GM10266 (cell line): ENCODE data around the gene PNPLA7.
A peak's percentile ranks its signal among the peaks of the same experiment; 100 is the strongest.

Source experiments
- DNase-seq: peaks from one replicate; pipeline ENCODE4 v3.0.0; 2012; ENCODE audit errors: extremely low spot score
- TF ChIP-seq, protein P1 (sequence below): IDR thresholded peaks from 2 replicates; pipeline ENCODE4 v1.5.1; 2012; ENCODE audit warnings: mild to moderate bottlenecking, low read depth; ENCODE audit not compliant: control insufficient read depth, insufficient read depth; ENCODE audit errors: missing control alignments

The PNPLA7 gene

DNA sequence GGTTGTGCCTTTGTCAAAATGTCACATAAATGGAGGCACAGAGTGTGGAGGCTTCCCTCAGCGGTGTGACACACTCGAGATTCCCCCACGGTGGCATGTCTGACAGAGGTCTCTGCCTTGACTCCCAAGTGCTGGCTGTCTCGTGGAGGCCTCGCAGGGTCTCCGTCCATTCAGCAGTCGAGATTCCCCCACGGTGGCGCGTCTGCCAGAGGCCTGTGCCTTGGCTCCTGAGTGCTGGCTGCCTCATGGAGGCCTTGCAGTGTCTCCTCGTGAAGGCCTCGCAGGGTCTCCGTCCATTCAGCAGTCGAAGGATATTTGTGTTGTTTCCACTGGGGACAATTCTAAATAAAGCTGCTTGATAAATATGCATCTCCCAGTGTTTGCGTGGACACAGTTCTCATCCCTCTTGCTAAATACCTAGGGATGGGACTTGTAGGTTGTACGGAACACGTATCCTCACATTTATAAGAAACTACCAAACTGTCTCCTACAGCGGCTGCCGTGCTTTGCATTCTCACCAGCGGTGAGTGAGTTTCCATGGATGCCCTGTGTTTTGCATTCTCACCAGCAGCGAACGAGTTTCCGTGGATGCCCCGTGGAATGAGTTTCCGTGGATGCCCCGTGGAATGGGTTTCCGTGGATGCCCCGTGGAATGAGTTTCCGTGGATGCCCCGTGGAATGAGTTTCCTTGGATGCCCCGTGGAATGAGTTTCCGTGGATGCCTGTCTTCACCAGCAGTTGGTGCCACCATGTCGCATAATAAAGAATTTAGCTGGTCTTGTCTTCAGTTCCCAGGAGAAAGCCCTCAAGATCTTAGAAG lies 25.8 kb downstream of the PNPLA7 start:
- no peak for DNase-seq
- TF ChIP-seq, protein P1, sequence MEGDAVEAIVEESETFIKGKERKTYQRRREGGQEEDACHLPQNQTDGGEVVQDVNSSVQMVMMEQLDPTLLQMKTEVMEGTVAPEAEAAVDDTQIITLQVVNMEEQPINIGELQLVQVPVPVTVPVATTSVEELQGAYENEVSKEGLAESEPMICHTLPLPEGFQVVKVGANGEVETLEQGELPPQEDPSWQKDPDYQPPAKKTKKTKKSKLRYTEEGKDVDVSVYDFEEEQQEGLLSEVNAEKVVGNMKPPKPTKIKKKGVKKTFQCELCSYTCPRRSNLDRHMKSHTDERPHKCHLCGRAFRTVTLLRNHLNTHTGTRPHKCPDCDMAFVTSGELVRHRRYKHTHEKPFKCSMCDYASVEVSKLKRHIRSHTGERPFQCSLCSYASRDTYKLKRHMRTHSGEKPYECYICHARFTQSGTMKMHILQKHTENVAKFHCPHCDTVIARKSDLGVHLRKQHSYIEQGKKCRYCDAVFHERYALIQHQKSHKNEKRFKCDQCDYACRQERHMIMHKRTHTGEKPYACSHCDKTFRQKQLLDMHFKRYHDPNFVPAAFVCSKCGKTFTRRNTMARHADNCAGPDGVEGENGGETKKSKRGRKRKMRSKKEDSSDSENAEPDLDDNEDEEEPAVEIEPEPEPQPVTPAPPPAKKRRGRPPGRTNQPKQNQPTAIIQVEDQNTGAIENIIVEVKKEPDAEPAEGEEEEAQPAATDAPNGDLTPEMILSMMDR, result no peak

DNA sequence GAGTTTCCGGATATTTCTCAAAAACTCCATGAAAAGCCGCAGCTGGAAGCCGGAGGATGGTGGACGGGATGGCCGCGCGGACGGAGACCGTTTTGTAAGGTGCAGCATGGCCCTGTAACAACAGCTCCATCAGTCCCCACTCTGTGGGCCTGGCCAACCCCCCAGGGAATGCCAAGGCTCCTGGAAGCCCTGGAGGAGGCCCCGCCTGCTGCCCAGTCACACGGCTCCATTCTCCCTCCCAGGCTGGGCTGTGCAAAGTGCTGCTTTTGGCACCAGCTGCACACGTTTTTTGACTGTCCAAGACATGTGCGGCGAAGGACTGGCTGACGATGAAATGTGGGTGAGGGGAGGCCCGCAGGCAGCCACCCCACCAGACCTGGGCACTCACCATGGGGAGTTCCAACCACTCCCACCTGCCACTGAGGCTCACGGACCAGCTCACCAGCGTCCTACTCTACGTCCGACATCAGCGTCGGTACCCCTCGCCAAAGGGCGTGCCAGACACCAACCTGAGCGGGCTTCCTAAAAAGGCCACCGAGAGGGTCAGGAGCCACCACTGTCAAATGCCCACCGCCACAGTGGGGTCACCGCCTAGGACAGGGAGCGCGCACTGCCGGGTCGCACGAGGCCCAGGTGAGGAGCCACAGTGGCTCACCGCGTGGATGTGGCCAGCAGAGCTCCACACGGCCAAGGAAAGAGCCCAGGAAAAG lies 27.3 kb downstream of the PNPLA7 start:
- TF ChIP-seq, protein P1, result no peak

DNA sequence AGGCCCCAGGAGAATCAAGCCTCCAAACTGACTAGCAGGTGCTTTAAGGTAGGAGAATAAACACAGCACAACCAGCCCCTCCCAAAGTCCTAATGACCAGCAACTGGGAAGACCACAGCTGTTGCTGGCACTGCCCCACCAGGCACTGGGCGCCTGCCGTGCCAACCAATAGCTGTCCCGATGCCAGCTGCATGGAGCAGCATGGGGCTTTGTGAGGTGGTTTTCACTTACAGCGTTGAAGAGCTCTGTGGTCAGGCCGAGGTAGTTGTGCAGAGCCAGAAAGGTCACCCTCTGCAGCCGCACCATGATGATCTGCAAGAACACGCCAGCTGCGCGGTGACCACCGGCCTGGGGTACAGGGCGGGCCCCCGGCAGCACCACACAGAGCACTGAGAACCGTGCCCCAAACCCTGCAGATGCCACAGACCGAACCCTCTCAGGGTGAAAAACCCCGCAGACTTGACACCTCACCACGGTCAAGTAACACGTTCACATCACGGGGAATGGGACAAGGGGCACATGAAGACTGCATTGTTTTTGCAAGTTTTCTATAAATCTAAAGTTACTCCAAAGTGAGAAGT lies 28.7 kb downstream of the PNPLA7 start:
- DNase-seq, result no peak
- TF ChIP-seq, protein P1, result no peak

More for the DNA sequence above, 27.3 kb downstream of the PNPLA7 start:
- no peak for DNase-seq

DNA sequence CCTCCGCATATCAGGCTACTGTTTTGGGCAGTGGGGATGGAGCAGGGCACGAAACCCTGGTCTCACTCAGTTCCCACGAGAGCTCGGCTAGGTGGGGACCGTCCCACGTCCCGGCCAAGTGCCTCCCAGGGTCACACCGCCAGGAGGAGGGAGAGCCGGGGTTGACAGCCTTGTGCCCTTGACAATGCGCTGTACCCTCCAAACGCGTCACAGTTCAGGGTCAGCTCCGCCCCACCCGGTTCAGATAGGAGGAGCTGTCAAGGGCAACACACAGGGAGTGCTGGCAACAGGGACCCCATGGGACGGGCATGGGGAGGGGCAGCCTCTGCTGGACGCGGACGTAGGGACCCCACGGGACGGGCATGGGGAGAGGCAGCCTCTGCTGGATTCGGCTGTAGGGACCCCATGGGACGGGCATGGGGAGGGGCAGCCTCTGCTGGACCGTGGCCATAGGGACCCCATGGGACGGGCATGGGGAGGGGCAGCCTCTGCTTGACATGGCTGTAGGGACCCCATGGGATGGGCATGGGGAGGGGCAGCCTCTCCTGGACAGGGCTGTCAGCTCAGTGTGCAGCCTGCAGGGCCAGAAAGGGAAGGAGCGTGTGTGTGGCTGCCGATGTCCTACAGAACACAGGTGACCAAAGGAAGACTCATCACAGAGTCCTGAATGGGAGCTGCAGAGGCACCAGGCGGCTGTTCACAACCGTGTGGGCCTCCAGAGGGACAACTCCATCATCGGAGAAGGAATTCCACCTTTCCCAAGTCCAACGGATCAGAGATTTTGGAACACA lies 29.4 kb downstream of the PNPLA7 start:
- TF ChIP-seq, protein P1, result no peak
- DNase-seq, result no peak

DNA sequence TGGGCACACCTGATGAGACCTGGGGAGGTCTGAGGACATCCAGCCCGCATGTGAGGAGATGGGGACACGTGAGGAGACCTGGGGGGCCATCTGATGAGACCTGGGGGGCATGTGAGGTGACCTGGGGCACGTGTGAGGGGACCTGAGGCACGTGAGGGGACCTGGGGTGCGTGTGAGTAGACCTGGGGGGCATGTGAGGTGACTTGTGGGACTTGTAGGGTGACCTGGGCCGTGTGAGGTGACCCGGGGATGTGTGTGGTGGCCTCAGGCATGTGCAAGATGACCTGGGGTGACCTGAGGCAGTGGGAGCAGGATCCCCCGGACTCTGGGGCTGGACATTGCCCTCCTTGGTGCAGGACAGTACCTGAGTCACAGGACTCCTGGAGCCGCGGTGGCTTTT lies 30.6 kb downstream of the PNPLA7 start:
- TF ChIP-seq, protein P1, result no peak
- DNase-seq, result peak; percentile 15

DNA sequence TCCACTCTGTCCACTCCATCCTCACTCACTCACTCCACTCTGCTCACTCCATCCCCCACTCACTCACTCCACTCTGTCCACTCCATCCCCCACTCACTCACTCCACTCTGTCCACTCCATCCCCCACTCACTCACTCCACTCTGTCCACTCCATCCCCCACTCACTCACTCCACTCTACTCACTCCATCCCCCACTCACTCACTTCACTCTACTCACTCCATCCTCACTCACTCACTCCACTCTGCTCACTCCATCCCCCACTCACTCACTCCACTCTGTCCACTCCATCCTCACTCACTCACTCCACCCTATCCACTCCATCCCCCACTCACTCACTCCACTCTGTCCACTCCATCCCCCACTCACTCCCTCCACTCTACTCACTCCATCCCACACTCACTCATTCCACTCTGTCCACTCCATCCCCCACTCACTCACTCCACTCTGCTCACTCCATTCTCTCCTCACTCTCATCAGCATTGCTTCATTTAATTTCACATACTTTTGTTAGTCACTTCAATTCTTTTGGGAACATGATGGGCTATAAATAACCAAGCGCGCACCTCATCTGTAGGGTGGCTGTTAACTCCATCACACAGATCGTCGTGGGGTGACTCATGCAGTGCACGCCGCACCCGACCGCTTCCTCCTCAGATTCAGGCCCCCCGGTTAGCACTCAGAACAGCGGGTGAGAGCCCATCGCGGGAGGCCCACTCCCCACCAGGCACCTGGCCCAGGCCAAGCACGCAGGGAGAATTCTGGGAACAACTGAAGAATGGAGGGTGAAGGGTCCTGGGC lies 31.3 kb downstream of the PNPLA7 start:
- peak; percentile 9 for DNase-seq
